Activated CD4-positive, alpha-beta T cell treated with anti-CD3 and anti-CD28 coated beads, Interleukin-2, amount 50 U/mL, for 4 hours (primary cell): ENCODE measurements around the gene LRRC39.

Experiments used
- DNase-seq, 2 experiments: peaks; one replicate each; pipeline ENCODE4 v3.0.0-alpha.2; 2020

Gene LRRC39

DNA sequence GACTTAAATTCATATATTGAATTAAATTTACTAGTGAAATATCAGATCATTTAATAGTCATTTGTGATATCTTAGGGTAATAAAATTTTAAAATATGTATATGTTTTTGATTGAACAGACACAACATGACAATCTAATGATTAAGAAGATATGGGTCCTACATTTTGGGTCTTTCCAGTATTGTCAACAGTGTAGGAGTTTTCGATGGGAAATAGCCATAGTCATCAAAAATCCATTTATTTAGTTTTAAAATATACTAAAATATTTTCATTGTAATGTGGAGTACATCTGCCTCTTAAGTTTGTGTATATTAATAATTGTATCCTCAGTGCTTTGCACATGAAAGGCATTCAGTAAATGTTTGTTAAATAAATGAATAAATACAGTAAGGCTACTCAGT lies 31.1 kb downstream of the LRRC39 start:
- DNase-seq = no peak

- DNase-seq = no peak
Observed at GRCh38 chr1:100145116-100145515, 32.9 kb downstream of the LRRC39 start.

DNA sequence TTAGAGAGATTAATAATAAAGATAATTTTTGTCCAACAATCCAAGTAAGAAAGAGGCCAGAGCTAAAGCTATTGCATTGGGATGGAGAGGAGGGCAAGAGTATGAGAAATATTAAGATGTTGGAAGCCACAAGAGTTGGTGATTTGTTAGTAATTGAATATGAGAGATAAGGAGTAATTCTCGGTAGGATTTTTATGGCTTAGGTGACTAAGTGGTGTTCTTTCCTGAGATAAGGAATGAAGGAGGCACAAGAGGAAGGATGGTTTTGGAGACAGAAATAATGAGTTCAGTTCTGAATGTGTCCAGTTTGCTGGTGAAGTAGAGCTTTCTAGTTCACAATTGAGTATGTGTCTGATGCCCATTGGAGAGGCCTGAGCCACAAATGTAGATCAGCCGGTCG lies 35.7 kb downstream of the LRRC39 start:
- no peak for DNase-seq

GRCh38 chr1:100141192-100141591 lies 36.9 kb downstream of the LRRC39 start:
- no peak for DNase-seq

- DNase-seq = no peak
Observed at GRCh38 chr1:100137602-100138001, 40.5 kb downstream of the LRRC39 start.

- DNase-seq = no peak
Observed at GRCh38 chr1:100134872-100135271, 43.2 kb downstream of the LRRC39 start.

- DNase-seq = peak; percentile 92 to 94
Observed at GRCh38 chr1:100132566-100133477, 45.2 kb downstream of the LRRC39 start, which contains the start of the genes SASS6 and TRMT13. SASS6 (minus strand) TSS chr1:100132930; CDS start chr1:100132814, 116 bp downstream. TRMT13 (plus strand) TSS chr1:100133163; CDS start chr1:100133169, 6 bp downstream.

DNA sequence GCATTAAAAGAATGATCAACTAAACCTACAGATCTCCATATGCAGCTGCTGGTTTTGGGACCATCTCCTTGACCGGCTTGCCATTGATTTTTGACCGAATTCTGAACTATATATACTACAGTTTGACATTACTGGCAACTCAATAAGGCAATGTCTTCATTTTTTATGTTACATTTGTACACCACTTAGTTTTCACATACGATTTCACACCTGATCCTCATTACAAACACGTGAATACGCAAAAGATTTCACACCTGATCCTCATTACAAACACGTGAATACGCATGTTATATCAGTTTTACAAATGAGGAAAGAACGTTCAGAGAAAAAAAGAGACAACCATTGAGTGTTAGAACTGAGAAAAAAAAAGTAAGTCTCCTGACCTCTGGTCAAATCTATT lies 46.4 kb downstream of the LRRC39 start:
- no peak for DNase-seq

DNA sequence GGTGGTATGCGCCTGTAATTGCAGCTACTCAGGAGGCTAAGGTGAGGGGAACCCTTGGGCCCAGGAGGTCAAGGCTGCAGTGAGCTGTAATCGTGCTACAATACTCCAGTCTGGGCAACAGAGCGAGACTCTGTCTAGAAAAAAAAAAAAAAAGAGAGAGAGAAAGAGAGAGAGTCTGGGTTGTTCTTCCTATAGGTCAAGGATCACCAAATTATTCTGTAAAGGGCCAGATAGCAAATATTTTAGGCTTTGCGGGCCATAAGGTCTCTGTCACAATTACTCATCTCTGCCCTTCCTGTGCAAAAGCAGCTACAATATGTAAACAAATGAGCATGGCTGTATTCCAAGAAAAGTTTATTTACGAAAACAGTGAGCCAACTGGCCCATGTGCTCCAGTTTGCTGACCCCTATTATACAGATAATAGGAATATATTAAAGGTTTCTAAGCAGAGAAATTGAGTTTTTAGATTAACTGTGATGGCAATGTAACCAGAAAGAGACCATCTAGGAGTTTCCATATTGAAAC lies 47.4 kb downstream of the LRRC39 start:
- DNase-seq = no peak

DNA sequence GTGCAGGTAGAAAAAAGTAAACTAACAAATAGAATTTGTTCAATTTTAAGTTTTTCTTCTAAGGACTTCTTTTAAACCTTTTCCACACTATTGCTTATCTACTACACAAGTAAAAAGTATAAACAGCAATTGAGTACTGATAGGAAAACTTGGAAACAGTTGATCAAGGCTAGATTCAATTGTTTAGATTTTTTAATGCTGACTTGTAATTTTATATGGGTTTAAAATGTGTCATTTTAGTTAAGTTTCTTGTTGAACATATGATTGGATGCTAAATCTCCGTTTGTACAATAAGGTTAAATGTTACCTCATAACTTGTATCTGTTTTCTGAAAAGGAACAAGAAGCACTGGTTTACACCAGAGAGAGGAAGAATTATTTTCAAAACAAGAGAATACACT lies 50.8 kb downstream of the LRRC39 start:
- DNase-seq = no peak

GRCh38 chr1:100122177-100122576 lies 55.9 kb downstream of the LRRC39 start:
- no peak for DNase-seq

GRCh38 chr1:100115524-100115923 lies 62.5 kb downstream of the LRRC39 start:
- DNase-seq = no peak

- DNase-seq = no peak
Observed at GRCh38 chr1:100109554-100110066, 68.4 kb downstream of the LRRC39 start.

DNA sequence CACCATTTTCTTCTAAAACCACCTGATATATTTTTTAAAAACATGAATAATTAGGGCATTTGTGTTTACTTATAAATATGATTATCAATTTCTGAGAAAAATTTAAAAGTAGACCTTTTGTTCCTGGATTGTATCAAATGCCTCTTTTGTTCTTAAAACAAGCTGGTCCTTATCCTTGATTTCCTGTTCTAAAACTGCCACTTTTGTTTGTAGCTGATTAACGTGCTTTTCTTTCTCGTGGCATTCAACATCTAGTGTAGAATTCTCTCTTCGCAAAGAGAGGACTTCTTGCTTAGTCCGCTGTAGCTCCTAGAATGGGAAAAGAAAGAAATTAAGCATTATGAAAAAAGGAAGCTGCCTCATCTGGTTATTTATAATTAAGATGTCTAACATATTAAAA lies 70.4 kb downstream of the LRRC39 start:
- no peak for DNase-seq

GRCh38 chr1:100101564-100101963 lies 76.5 kb downstream of the LRRC39 start:
- DNase-seq = no peak

- DNase-seq = no peak
Observed at GRCh38 chr1:100100202-100100601, 77.9 kb downstream of the LRRC39 start.
